Prostate gland (tissue), 2 donors: Measurements from ENCODE around the gene FAAP20. TPM values are rescaled to one million over a fixed set of nuclear protein-coding genes. Genes with fewer than 3 reads are reported as not detected.

Source experiments
- DNase-seq: peaks from one replicate; pipeline ENCODE4 v3.0.0-alpha.2; 2019; ENCODE audit warnings: low spot score
- H3K27ac ChIP-seq, 2 donors: fragments of 200-600 bp; sonication (generic); 2 replicates each; pipeline ENCODE4 v1.5.1; 2017 to 2019
- H3K27me3 ChIP-seq: fragments of 200-600 bp; sonication (generic); replicated peaks from 2 replicates; pipeline ENCODE4 v1.5.1; 2019; ENCODE audit not compliant: insufficient read depth
- H3K36me3 ChIP-seq, 2 donors: fragments of 200-600 bp; sonication (generic); 1 replicate in 1 of 2; 2 replicates in 1 of 2; pipeline versions ENCODE4 v1.5.1 to v1.8.1; 2017 to 2019
- H3K4me1 ChIP-seq: fragments of 200-600 bp; sonication (generic); replicated peaks from 2 replicates; pipeline ENCODE4 v1.5.1; 2019
- H3K4me3 ChIP-seq, 2 donors: fragments of 200-600 bp; sonication (generic); 2 replicates each; pipeline ENCODE4 v1.5.1; 2017 to 2019
- H3K9me3 ChIP-seq: fragments of 200-600 bp; sonication (generic); 2 replicates; pipeline ENCODE4 v1.5.1; 2017
- POLR2A ChIP-seq: fragments of 450-650 bp; IDR thresholded peaks from one replicate; pipeline ENCODE4 v1.6.1; 2016; ENCODE audit warnings: antibody characterized with exemption, mild to moderate bottlenecking
- POLR2AphosphoS5 ChIP-seq: sonication (generic); formaldehyde crosslinking; IDR thresholded peaks from one replicate; pipeline ENCODE4 v1.6.1; 2017; ENCODE audit warnings: antibody characterized with exemption
- WGBS: methylation state at CpG from one replicate; pipeline ENCODE4 v1.1.5; 2018; 5-methylcytosine and 5-hydroxymethylcytosine counted together
- intact Hi-C: fragments of 100-400 bp; cut with DNase I; formaldehyde crosslinking; loops from one replicate; pipeline ENCODE4 v1.14.2; 2022
- total RNA-seq, 2 donors: library from RNA; depleted of rRNA; stranded (reverse); fragments of >200 nt; gene quantifications; one replicate each; pipeline ENCODE4 v1.1.0, GENCODE V29; 2016
- TF ChIP-seq, protein P1 (sequence below), 4 experiments: fragments of 200-600 bp in 2 of 4; fragments of 450-650 bp in 2 of 4; sonication (generic) in 2 of 4; IDR thresholded peaks; 1 replicate in 3 of 4; 2 replicates in 1 of 4; pipeline ENCODE4 v1.5.1; 2016 to 2019; ENCODE audit warnings: antibody characterized with exemption in 4 of 4, mild to moderate bottlenecking in 2 of 4, moderate library complexity in 2 of 4

The FAAP20 gene
- total RNA-seq, 2 donors from 2014 or later: 55.9 to 70.4 TPM

DNA sequence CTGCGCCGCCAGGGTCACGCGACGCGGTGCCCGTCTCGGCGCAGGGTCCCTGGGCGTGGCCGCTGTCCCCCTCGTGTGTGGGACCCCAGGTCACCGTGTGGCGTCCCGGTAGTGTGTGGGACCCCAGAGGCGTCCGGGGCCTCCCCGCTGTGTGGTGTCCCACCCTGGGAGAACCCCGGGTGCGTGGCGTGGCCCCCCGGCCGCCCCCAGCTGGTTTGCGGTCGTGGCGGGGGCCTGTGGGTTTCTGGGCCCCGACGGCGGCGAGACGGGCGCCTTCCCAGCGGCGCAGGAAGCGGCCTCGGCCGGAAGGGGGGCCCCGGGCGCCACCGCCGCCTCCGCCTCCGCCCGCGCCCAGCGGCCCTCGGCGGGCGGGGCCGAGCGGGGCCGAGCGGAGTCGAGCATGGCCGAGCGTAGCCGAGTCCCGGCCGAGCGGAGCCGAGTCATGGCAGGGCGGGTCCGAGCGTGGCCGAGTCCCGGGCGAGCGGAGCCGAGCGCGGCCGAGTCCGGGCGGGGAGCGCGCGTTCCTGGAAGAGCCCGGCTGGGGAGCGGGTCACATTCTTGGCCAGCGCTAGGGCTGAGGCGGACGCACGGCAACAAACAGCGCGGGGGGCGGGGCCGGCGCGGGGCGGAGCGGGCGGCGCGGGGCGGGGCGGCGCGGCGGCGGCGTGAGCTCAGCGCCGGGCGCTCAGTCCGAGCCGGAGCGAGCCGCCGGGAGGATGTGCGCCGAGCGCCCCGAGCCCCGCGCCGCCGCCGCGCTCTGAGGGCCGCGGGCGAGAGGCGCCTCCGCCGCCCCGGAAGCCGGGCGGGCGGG is 33.0 kb upstream of the FAAP20 start:
- H3K27me3 ChIP-seq: no peaks in the 10 kb centered on the region
- TF ChIP-seq POLR2A (peak; percentile 78), POLR2AphosphoS5 (peak; percentile 54)
- TF ChIP-seq, protein P1, sequence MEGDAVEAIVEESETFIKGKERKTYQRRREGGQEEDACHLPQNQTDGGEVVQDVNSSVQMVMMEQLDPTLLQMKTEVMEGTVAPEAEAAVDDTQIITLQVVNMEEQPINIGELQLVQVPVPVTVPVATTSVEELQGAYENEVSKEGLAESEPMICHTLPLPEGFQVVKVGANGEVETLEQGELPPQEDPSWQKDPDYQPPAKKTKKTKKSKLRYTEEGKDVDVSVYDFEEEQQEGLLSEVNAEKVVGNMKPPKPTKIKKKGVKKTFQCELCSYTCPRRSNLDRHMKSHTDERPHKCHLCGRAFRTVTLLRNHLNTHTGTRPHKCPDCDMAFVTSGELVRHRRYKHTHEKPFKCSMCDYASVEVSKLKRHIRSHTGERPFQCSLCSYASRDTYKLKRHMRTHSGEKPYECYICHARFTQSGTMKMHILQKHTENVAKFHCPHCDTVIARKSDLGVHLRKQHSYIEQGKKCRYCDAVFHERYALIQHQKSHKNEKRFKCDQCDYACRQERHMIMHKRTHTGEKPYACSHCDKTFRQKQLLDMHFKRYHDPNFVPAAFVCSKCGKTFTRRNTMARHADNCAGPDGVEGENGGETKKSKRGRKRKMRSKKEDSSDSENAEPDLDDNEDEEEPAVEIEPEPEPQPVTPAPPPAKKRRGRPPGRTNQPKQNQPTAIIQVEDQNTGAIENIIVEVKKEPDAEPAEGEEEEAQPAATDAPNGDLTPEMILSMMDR (IDR thresholded peaks at IDR 0.05): peak in 2 of 4 experiments; percentile 27 to 41
- intact Hi-C loops: no loop called here

DNA sequence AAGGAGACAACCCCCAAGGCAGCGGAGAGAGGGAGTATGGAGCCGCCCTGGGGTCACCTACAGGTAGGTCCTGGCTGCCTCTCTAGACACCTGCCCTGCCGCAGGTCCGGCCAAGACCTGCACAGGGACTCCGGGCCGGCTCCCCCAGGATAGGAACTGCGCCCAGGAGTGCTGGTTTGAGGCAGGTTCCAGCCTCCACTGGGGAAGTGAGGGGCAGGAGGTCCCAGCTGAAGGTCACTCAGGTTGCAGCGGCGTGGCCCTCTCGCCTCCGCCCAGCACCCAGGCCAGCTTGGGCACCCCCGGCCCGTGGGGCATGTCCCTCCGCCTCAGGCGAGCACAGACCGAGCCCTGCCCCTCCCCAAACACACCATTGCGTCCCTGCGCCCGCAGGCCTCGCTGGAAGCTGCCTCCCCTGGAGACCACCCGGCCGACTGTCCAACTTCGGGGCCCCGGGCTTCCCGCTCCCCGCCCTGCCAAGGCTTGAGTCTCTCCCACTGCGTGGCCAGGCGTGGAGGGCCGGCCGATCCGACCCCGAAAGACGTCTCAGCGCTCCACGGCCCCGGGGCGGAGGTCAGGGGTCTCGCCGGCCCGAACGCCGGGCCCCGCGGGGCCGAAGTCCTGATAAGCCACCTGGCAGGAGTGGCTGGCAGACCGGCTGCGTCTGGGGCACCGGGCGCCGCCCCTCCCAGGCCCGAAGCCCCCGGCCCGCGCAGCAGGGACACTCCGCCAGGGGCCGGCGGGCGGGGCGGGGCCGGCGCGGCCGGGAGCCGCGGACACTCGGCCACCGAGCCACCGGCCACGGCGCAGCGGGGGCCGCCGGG is 32.2 kb upstream of the FAAP20 start:
- H3K4me3 ChIP-seq: peak overlapping the region; percentile 76 to 81

More for the DNA sequence above, 33.0 kb upstream of the FAAP20 start:
- H3K27ac ChIP-seq: peak overlapping the region; percentile 98
- WGBS: under 1% methylated on average over 45 of the region's 129 CpGs
- no peaks in the 10 kb centered on the region for H3K36me3 ChIP-seq
- no peaks in the 10 kb centered on the region for H3K9me3 ChIP-seq
- peak; percentile 95 for DNase-seq
- peak overlapping the region; percentile 76 to 81 for H3K4me3 ChIP-seq
- peaks cover 12% of the 10 kb centered on the region for H3K4me1 ChIP-seq

DNA sequence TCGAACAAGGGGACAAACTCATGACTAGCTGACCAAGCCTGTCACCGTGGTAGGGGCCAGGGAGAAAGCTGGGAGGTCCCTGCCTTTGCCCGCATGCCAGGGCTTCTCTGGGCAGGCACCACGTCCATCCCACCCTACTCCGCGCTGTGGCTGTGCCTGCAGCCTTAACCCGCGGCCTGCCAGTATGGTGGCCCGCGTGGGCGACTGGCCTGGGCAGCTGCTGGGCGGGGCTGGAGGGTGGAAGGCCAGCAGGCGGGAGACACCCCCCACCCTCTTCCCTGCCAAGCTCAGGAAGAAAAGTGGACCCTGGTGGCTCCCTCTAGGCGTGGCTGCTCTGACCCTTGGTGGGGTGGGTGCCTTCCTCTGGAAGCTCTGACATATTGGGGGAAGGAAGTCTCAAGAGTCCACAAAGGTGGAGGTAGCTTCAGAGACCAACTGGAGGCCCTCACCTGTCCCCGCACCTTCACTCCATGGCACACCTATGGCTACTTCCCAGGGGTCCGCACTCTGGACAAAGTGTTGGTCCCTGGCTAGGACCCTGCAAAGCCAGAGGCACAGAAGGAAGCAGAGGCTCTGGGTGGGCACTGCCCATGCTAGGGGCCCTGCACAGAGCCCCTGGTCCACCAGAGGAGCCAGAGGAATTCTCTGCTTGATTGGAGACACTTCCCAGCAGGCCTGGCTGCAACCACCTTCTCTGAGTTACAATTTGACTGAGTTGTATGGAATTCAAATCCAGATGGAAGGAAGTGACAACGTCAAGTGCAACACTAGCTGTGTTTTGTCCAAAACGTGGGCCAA is 30.3 kb upstream of the FAAP20 start:
- H3K9me3 ChIP-seq: no peaks in the 10 kb centered on the region
- TF ChIP-seq POLR2AphosphoS5 (no peak), POLR2A (no peak)
- TF ChIP-seq, protein P1 (IDR thresholded peaks at IDR 0.05): no peak
- H3K27ac ChIP-seq: no peak overlapping the region
- no peak overlapping the region for H3K4me3 ChIP-seq
- intact Hi-C loops: no loop called here
- H3K36me3 ChIP-seq: no peaks in the 10 kb centered on the region
- WGBS: 84% methylated on average over 18 of the region's 18 CpGs
- H3K4me1 ChIP-seq: peaks cover 5% of the 10 kb centered on the region
- H3K27me3 ChIP-seq: no peaks in the 10 kb centered on the region
- DNase-seq: no peak

More for the DNA sequence above, 32.2 kb upstream of the FAAP20 start:
- Histone ChIP-seq H3K9me3 (no peaks in the 10 kb centered on the region), H3K36me3 (no peaks in the 10 kb centered on the region), H3K27ac (peak overlapping the region; percentile 98), H3K4me1 (peaks cover 5% of the 10 kb centered on the region), H3K27me3 (no peaks in the 10 kb centered on the region)
- no peak for TF ChIP-seq POLR2A
- TF ChIP-seq POLR2AphosphoS5: no peak
- TF ChIP-seq, protein P1 (IDR thresholded peaks at IDR 0.05): no peak
- 29% methylated on average over 37 of the region's 73 CpGs for whole genome bisulfite sequencing
- intact Hi-C loops: no loop called here
- no peak for DNase-seq

DNA sequence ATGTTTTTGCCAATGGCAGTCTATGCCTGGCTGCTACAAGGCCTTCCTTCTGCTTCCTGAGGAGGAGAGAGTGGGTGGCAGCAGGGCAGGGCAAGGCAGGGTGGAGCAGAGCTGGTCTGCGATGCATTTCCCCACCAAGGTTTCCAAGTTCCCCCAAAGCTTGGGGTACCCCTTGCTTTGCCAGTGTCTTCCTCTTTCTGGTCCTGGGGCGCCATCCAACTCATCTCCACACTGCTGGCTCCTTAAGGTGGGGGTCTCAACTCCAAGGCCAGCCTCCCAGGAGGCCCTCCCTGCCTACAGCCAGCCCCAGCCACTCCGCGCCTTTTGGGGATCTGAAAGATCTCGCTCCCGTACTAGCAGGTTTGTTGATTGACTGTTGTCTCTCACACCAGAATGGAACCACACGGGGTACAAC is 29.6 kb upstream of the FAAP20 start:
- no peaks in the 10 kb centered on the region for H3K27me3 ChIP-seq
- 82% methylated on average over 7 of the region's 7 CpGs for WGBS
- peaks cover 5% of the 10 kb centered on the region for H3K4me1 ChIP-seq
- H3K36me3 ChIP-seq: no peaks in the 10 kb centered on the region
- no peaks in the 10 kb centered on the region for H3K9me3 ChIP-seq
- intact Hi-C loops: no loop called here
- no peak for DNase-seq
- TF ChIP-seq, protein P1 (IDR thresholded peaks at IDR 0.05): no peak
- TF ChIP-seq POLR2A (no peak), POLR2AphosphoS5 (no peak)
- H3K27ac ChIP-seq: no peak overlapping the region
- no peak overlapping the region for H3K4me3 ChIP-seq
